HepG2 (cell line): Measurements from ENCODE around the gene TMEM270. TPM values are rescaled to one million over a fixed set of nuclear protein-coding genes. Genes with fewer than 3 reads are reported as not detected.

Experiments used
- ATAC-seq: fragments of 200-7000 bp; cut with Tn5 transposase; 3 replicates; pipeline ENCODE4 v1.9.1; 2020; ENCODE audit warnings: mild to moderate bottlenecking, moderate library complexity
- BruUV-seq: library from RNA; stranded (reverse); fragments of 400-500 nt; replicated peaks from 2 replicates; lab custom pipeline; 2021; lab: Mats Ljungman, UMichigan
- CTCF ChIA-PET: fragments of 300-600 bp; formaldehyde crosslinking; extraction: SDS; loops from one replicate; lab custom pipeline; 2021; ENCODE audit warnings: low total read pairs, inconsistent platforms, low intra/inter-chr PET ratio; lab: Yijun Ruan, JAX
- POLR2A ChIA-PET: fragments of 350-600 bp; sonication (Branson Sonifier 250); formaldehyde crosslinking; loops from one replicate; lab custom pipeline; 2020; ENCODE audit warnings: antibody characterized with exemption, inconsistent platforms; lab: Yijun Ruan, JAX
- DNase-seq: peaks from one replicate; pipeline ENCODE4 v3.0.0-alpha.2; 2015; ENCODE audit warnings: low spot score
- FAIRE-seq: peaks from 3 replicates; lab custom pipeline; 2011; peaks lifted over from hg19 to GRCh38; lab: Jason Lieb, UNC
- H2AFZ ChIP-seq: one replicate; pipeline ENCODE4 v1.6.1; 2011; ENCODE audit warnings: low read length, inconsistent platforms
- H3K27ac ChIP-seq: fragments of 300-600 bp; 3 replicates; pipeline ENCODE4 v1.8.0; 2011; ENCODE audit warnings: mixed run types, mild to moderate bottlenecking, mixed read lengths, low read length, inconsistent platforms; ENCODE audit not compliant: insufficient read depth; ENCODE audit errors: extremely low read length
- H3K27me3 ChIP-seq, 2 experiments: fragments of 200-600 bp in 1 of 2; 2 replicates in 1 of 2; 3 replicates in 1 of 2; pipeline versions ENCODE4 v1.6.0 to v1.8.0; 2011; ENCODE audit warnings: low read length in 2 of 2, mild to moderate bottlenecking in 2 of 2, moderate library complexity in 2 of 2, inconsistent platforms in 1 of 2; ENCODE audit not compliant: insufficient read depth in 2 of 2, control insufficient read depth in 1 of 2
- H3K36me3 ChIP-seq, 2 experiments: fragments of 200-600 bp in 1 of 2; replicated peaks in 1 of 2; 2 replicates in 1 of 2; 3 replicates in 1 of 2; pipeline versions ENCODE4 v1.5.1 to v1.8.0; 2011; ENCODE audit warnings: low read length in 2 of 2, inconsistent platforms in 1 of 2; ENCODE audit not compliant: insufficient read depth in 2 of 2, control insufficient read depth in 1 of 2
- H3K4me1 ChIP-seq: 2 replicates; pipeline ENCODE4 v1.5.1; 2012; ENCODE audit warnings: low read length, inconsistent platforms; ENCODE audit not compliant: insufficient read depth
- H3K4me2 ChIP-seq: 2 replicates; pipeline ENCODE4 v1.6.0; 2011; ENCODE audit warnings: low read depth, low read length, inconsistent platforms
- H3K4me3 ChIP-seq, 3 experiments: fragments of 200-600 bp in 1 of 3; sonication (generic), shearing (Covaris generic) in 1 of 3; replicated peaks in 1 of 3; 2 replicates each; pipeline ENCODE4 v1.5.1; 2011 to 2016; ENCODE audit warnings: low read length in 3 of 3, inconsistent platforms in 2 of 3, low read depth in 2 of 3, mild to moderate bottlenecking in 2 of 3, control low read depth in 1 of 3, mixed read lengths in 1 of 3; ENCODE audit not compliant: insufficient read depth in 1 of 3
- H3K79me2 ChIP-seq: one replicate; pipeline ENCODE4 v1.6.1; 2011; ENCODE audit warnings: low read length, inconsistent platforms; ENCODE audit not compliant: insufficient read depth
- H3K9ac ChIP-seq: 2 replicates; pipeline ENCODE4 v1.6.0; 2011; ENCODE audit warnings: mild to moderate bottlenecking, low read depth, low read length, inconsistent platforms; ENCODE audit not compliant: insufficient read depth
- H3K9me3 ChIP-seq: 2 replicates; pipeline ENCODE4 v1.5.1; 2012; ENCODE audit warnings: mild to moderate bottlenecking, low read length
- H4K20me1 ChIP-seq: 2 replicates; pipeline ENCODE4 v1.6.0; 2011; ENCODE audit warnings: inconsistent platforms, mild to moderate bottlenecking, low read length, moderate library complexity; ENCODE audit not compliant: insufficient read depth
- CAMTA2 ChIP-seq: sonication (generic); formaldehyde crosslinking; IDR thresholded peaks from 2 replicates; pipeline ENCODE4 v1.4.0; 2020; ENCODE audit warnings: mild to moderate bottlenecking, missing genetic modification reagents, borderline replicate concordance
- ELK4 ChIP-seq: sonication (generic); formaldehyde crosslinking; IDR thresholded peaks from 2 replicates; pipeline ENCODE4 v1.9.0; 2021; ENCODE audit warnings: missing genetic modification reagents, borderline replicate concordance
- FOSL2 ChIP-seq: sonication (generic); formaldehyde crosslinking; IDR thresholded peaks from 2 replicates; pipeline ENCODE4 v1.4.0; 2020; ENCODE audit warnings: missing genetic modification reagents
- FOXK2 ChIP-seq: fragments of 450-650 bp; IDR thresholded peaks from 2 replicates; pipeline ENCODE4 v1.6.1; 2016
- FOXM1 ChIP-seq: sonication (generic); formaldehyde crosslinking; IDR thresholded peaks from 2 replicates; pipeline ENCODE4 v1.5.0; 2020; ENCODE audit warnings: missing genetic modification reagents
- HES4 ChIP-seq: sonication (generic); formaldehyde crosslinking; IDR thresholded peaks from 2 replicates; pipeline ENCODE4 v1.9.0; 2021; ENCODE audit warnings: mild to moderate bottlenecking, missing genetic modification reagents, borderline replicate concordance
- HNRNPUL1 ChIP-seq: fragments of 200-400 bp; formaldehyde crosslinking; IDR thresholded peaks from 2 replicates; pipeline ENCODE4 v1.6.1; 2017; ENCODE audit warnings: low read depth, mild to moderate bottlenecking, low read length, moderate library complexity
- KLF16 ChIP-seq, 2 experiments: sonication (generic) in 1 of 2; formaldehyde crosslinking in 1 of 2; IDR thresholded peaks; 2 replicates each; pipeline versions ENCODE4 v1.6.1 to v1.8.0; 2016 to 2023; ENCODE audit warnings: missing genetic modification reagents in 2 of 2, missing compliant biosample characterization in 1 of 2
- MED1 ChIP-seq: sonication (generic); formaldehyde crosslinking; IDR thresholded peaks from 2 replicates; pipeline ENCODE4 v1.4.0; 2020; ENCODE audit warnings: missing genetic modification reagents
- MEF2D ChIP-seq: sonication (generic); formaldehyde crosslinking; IDR thresholded peaks from 2 replicates; pipeline ENCODE4 v1.5.1; 2020; ENCODE audit warnings: mild to moderate bottlenecking, missing genetic modification reagents
- MXI1 ChIP-seq: IDR thresholded peaks from 3 replicates; pipeline ENCODE4 v1.6.1; 2012; ENCODE audit warnings: low read depth, low read length, inconsistent platforms, borderline replicate concordance
- SAP130 ChIP-seq: IDR thresholded peaks from 2 replicates; pipeline ENCODE4 v1.6.1; 2016; ENCODE audit warnings: low read depth
- SMYD3 ChIP-seq: sonication (generic); formaldehyde crosslinking; IDR thresholded peaks from 2 replicates; pipeline ENCODE4 v1.8.1; 2023; ENCODE audit warnings: mild to moderate bottlenecking, missing genetic modification reagents
- ZBTB4 ChIP-seq: sonication (generic); formaldehyde crosslinking; IDR thresholded peaks from 2 replicates; pipeline ENCODE4 v1.4.0; 2020; ENCODE audit warnings: missing genetic modification reagents, mild to moderate bottlenecking, borderline replicate concordance
- ZNF224 ChIP-seq: sonication (generic); formaldehyde crosslinking; IDR thresholded peaks from 2 replicates; pipeline ENCODE4 v1.5.0; 2020; ENCODE audit warnings: mild to moderate bottlenecking, missing genetic modification reagents
- ZNF691 ChIP-seq: sonication (generic); formaldehyde crosslinking; IDR thresholded peaks from 2 replicates; pipeline ENCODE4 v1.4.0; 2020; ENCODE audit warnings: missing genetic modification reagents, low read depth, mild to moderate bottlenecking, borderline replicate concordance
- WGBS: methylation state at CpG from one replicate; pipeline ENCODE4 v1.1.6; 2017; ENCODE audit warnings: low lambda C conversion rate; 5-methylcytosine and 5-hydroxymethylcytosine counted together
- in situ Hi-C: cut with HindIII; loops from 2 replicates; pipeline ENCODE4 v1.10.0; 2017; ENCODE audit warnings: low pct_unique_long_range_greater_than_20kb; ENCODE audit not compliant: extremely low pct_ligation_motif_present
- intact Hi-C: fragments of 100-400 bp; cut with micrococcal nuclease; formaldehyde crosslinking; loops from one replicate; pipeline ENCODE4 v1.10.0; 2022; ENCODE audit not compliant: unreplicated experiment
- polyA plus RNA-seq, 8 experiments: library from polyadenylated mRNA; depleted of rRNA in 3 of 8; stranded (reverse) in 7 of 8; unstranded in 1 of 8; fragments of >200 nt; fragmentation: Illumina TruSeq in 4 of 8; extraction: Trizol in 4 of 8; gene quantifications; 2 replicates each; pipeline versions ENCODE4 v1.2.1 to v1.2.3, GENCODE V29; 2011 to 2016; ENCODE audit warnings: low read depth in 4 of 8, missing spikeins in 1 of 8, mixed read lengths in 1 of 8; ENCODE audit not compliant: insufficient read depth in 1 of 8
- total RNA-seq, 5 experiments: library from RNA; depleted of rRNA; stranded (reverse); fragments of >200 nt; fragmentation: Illumina TruSeq; extraction: Trizol; gene quantifications; 2 replicates each; pipeline ENCODE4 v1.2.3, GENCODE V29; 2016; ENCODE audit warnings: low read depth in 1 of 5

TMEM270 gene
- total and polyA plus RNA-seq, 2 of the 13 experiments (the other 11 are each of a cell fraction or from before 2014, with no cell fraction given), result not detected

- peak; percentile 74 for ATAC-seq
- H3K4me3 ChIP-seq, result no peak overlapping the region; a peak in 1 of 6 replicates
- intact Hi-C loops, result no loop called here
These were observed 38.4 kb upstream of the TMEM270 start for GRCh38 chr7:73822319-73823173.

More at GRCh38 chr7:73822319-73823173, 38.4 kb upstream of the TMEM270 start:
- Histone ChIP-seq H3K9ac (no peak overlapping the region), H3K4me1 (peaks cover 29% of the 10 kb centered on the region), H3K27ac (no peak overlapping the region), H3K79me2 (no peaks in the 10 kb centered on the region), H4K20me1 (no peaks in the 10 kb centered on the region), H3K4me2 (peak overlapping the region; percentile 29; the same call in 1 of the 2 replicates), H3K36me3 (no peaks in the 10 kb centered on the region), H3K9me3 (no peaks in the 10 kb centered on the region), H2AFZ (no peak overlapping the region), H3K27me3 (peaks cover 0 to 31% of the 10 kb centered on the region in 2 experiments; a peak in 3 of 5 replicates)
- no TSS peak for BruUV-seq
- TF ChIP-seq HES4, result no peak
- TF ChIP-seq FOXM1, result no peak
- no peak for TF ChIP-seq ELK4 (CRISPR knock-in tag)
- TF ChIP-seq KLF16 (CRISPR knock-in tag; IDR thresholded peaks at IDR 0.05), result no peak
- TF ChIP-seq ZBTB4 (CRISPR knock-in tag), result no peak
- TF ChIP-seq HNRNPUL1, result no peak
- no peak for TF ChIP-seq MEF2D (CRISPR knock-in tag)
- TF ChIP-seq MED1 (CRISPR knock-in tag), result no peak
- no peak for TF ChIP-seq SMYD3 (CRISPR knock-in tag)
- peak; percentile 62 for TF ChIP-seq FOSL2 (CRISPR knock-in tag)
- 0 out of 2 replicates have a peak, but pooled peaks have one; percentile 20 for TF ChIP-seq SAP130
- TF ChIP-seq FOXK2, result no peak
- no peak for TF ChIP-seq ZNF691 (CRISPR knock-in tag)
- TF ChIP-seq CAMTA2 (CRISPR knock-in tag), result no peak
- no peak for TF ChIP-seq ZNF224 (CRISPR knock-in tag)
- TF ChIP-seq MXI1, result 0 out of 3 replicates have a peak, but pooled peaks have one; percentile 10
- POLR2A ChIA-PET, result interaction anchor here (0.8 to 1.5 kb wide), 4 partner anchors 8 to 20 kb away, joined by 3 to 4 read pairs (median 3); partner anchors contain the start of genes CLDN4 and METTL27
- in situ Hi-C loops, result no loop called here
- no peak for FAIRE-seq
- CTCF ChIA-PET, result no interaction called here
- peak; percentile 50 for DNase-seq
- 0% methylated on average over 4 of the region's 15 CpGs for WGBS
